ENCODE data around the gene DSCAML1. TPM values are rescaled to one million over a fixed set of nuclear protein-coding genes. Genes with fewer than 3 reads are reported as not detected.

Gene DSCAML1
- not detected for total RNA-seq (2021; fragmentation: NEBNext Ultra II Directional; extraction: Animal tissue kit (Norgen Biotek cat#: 25700))
- long read RNA-seq, result 0 reads

DNA sequence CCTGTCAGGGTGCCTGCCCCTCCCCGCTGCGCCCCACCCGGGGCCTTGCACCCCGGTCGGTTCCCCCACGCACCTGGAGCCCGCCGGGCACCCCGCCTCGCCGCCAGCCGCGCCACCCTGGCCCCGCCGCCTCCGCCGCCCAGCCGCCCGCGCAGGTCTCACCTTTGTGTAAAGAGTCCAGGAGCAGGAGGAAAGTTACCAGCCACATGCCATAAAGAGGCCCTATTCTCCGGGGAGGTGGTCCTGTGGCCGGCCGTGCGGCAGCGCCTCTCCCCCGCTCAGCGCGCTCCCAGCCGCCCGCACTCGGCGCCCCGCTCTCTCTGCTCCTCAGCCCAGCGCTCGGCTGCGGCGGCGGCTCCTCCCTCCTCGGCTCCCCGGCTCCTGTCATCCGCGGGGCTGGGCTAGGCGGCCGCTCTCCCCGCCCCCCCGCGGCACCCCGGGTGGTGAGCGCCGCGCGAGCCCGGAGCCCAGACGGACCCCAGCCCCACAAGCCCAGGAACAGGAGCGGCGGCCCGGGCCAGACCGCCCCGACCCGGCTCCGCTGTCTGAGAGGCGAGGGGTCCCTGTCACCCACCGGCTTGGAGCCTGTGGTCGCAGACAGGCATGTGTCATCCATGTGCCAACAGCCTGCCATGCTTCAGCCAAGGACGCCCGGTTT lies at the start of gene DSCAML1:
TSS of gene DSCAML1 (minus strand) at position 345 of the 658 bp plus-strand sequence. CDS start at position 208, 137 bp downstream.
- DNase-seq, result no peak
- no peaks in the 10 kb centered on the region for H3K36me3 Mint-ChIP-seq (ENCODE audit: low read depth)
- no peaks in the 10 kb centered on the region for H3K9me3 Mint-ChIP-seq

GRCh38 chr11:117843666-117844484 lies 46.9 kb upstream of the DSCAML1 start:
- H3K36me3 Mint-ChIP-seq (ENCODE audit: low read depth), result no peaks in the 10 kb centered on the region
- H3K4me1 Mint-ChIP-seq (ENCODE audit: low read depth), result no peaks in the 10 kb centered on the region
- H3K27ac Mint-ChIP-seq, result no peak overlapping the region
- H3K4me3 Mint-ChIP-seq, result no peak overlapping the region
- no peaks in the 10 kb centered on the region for H3K9me3 Mint-ChIP-seq
- TF ChIP-seq, protein P1, sequence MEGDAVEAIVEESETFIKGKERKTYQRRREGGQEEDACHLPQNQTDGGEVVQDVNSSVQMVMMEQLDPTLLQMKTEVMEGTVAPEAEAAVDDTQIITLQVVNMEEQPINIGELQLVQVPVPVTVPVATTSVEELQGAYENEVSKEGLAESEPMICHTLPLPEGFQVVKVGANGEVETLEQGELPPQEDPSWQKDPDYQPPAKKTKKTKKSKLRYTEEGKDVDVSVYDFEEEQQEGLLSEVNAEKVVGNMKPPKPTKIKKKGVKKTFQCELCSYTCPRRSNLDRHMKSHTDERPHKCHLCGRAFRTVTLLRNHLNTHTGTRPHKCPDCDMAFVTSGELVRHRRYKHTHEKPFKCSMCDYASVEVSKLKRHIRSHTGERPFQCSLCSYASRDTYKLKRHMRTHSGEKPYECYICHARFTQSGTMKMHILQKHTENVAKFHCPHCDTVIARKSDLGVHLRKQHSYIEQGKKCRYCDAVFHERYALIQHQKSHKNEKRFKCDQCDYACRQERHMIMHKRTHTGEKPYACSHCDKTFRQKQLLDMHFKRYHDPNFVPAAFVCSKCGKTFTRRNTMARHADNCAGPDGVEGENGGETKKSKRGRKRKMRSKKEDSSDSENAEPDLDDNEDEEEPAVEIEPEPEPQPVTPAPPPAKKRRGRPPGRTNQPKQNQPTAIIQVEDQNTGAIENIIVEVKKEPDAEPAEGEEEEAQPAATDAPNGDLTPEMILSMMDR (IDR thresholded peaks at IDR 0.05), result peak; percentile 99
- peak; percentile 36 for DNase-seq
- peaks cover 19% of the 10 kb centered on the region for H3K27me3 Mint-ChIP-seq (ENCODE audit: insufficient read depth)

More for the DNA sequence above, at the start of gene DSCAML1:
- Mint-ChIP-seq H3K27ac (no peak within 1 kb of the TSS), H3K27me3 (ENCODE audit: insufficient read depth) (peaks cover 43% of the 10 kb centered on the region), H3K4me1 (ENCODE audit: low read depth) (no peaks in the 10 kb centered on the region), H3K4me3 (no peak within 1 kb of the TSS)
- TF ChIP-seq, protein P1 (IDR thresholded peaks at IDR 0.05), result no peak

DNA sequence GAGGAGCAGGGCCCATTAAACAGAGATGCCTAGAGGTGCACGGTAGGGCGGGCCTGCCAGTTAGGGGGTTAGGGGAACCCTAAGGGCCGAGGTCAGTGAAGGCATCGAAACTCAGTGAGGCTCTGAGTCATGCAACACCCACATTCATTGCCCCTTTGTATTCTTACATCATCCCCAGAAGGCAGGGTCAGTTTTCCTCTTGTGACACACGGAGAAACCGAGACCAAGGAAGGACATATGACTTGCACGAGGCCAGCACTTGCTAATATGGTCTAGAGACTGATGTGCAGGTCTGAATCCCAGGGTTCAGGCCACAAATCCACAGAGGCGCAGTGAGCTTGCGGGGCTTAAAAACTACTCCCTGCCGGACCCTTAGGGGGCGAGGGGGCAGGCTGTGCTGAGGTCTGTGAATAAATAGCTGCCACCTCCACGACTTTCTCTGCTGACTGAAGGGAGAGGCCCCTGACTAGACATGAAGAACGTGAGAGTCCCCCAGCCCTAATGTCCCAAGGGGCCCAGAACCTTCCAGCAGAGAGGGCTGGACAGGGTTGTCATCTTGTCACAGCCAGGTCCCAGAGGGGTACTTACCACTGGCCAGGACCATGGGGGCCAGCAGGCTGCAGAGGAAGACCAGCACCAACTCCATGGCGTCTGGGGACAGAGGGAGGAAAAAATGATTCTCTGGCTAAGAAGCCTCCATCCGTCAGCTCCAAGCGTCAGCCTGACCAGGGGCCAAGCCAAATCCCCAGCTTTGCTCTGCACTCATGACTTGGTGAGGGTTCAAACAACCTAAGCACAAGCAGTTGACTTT lies 45.3 kb upstream of the DSCAML1 start:
- DNase-seq, result no peak
- no peaks in the 10 kb centered on the region for H3K4me1 Mint-ChIP-seq (ENCODE audit: low read depth)
- H3K36me3 Mint-ChIP-seq (ENCODE audit: low read depth), result no peaks in the 10 kb centered on the region
- TF ChIP-seq, protein P1 (IDR thresholded peaks at IDR 0.05), result no peak
- no peak overlapping the region for H3K4me3 Mint-ChIP-seq
- no peaks in the 10 kb centered on the region for H3K9me3 Mint-ChIP-seq
- peaks cover 29% of the 10 kb centered on the region for H3K27me3 Mint-ChIP-seq (ENCODE audit: insufficient read depth)
- no peak overlapping the region for H3K27ac Mint-ChIP-seq

DNA sequence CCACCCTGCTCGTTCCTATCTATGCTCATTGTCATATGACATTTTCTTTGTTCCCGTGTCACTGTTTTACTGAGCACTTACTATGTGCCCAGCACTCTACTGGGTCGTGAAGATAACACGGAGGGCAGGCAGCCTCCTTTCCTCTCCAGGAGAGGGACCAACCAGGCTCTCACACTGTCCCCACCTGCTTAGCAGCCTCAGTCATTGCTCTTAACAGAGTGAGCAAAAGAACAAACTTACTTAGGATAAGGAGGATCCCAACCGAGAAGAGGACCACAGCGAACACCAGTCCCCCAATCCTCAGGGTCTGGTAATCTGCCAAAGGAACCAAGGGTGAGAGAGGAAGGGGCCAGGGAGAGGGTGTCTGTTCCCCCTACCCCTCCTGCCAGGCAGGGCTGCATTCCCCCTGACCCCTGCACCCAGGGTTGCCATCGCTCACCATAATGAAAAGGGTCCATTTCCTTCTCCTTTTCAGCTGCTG lies 44.6 kb upstream of the DSCAML1 start:
- Mint-ChIP-seq H3K27ac (no peak overlapping the region), H3K9me3 (no peaks in the 10 kb centered on the region), H3K27me3 (ENCODE audit: insufficient read depth) (peaks cover 31% of the 10 kb centered on the region), H3K36me3 (ENCODE audit: low read depth) (no peaks in the 10 kb centered on the region), H3K4me3 (no peak overlapping the region), H3K4me1 (ENCODE audit: low read depth) (no peaks in the 10 kb centered on the region)
- TF ChIP-seq, protein P1 (IDR thresholded peaks at IDR 0.05), result no peak
- DNase-seq, result no peak

- no peaks in the 10 kb centered on the region for H3K9me3 Mint-ChIP-seq
- H3K4me1 Mint-ChIP-seq (ENCODE audit: low read depth), result no peaks in the 10 kb centered on the region
Observed at GRCh38 chr11:117840881-117841550, 44.0 kb upstream of the DSCAML1 start.

More at GRCh38 chr11:117840881-117841550, 44.0 kb upstream of the DSCAML1 start:
- TF ChIP-seq, protein P1 (IDR thresholded peaks at IDR 0.05), result no peak
- Mint-ChIP-seq H3K36me3 (ENCODE audit: low read depth) (no peaks in the 10 kb centered on the region), H3K4me3 (no peak overlapping the region), H3K27me3 (ENCODE audit: insufficient read depth) (peaks cover 36% of the 10 kb centered on the region), H3K27ac (no peak overlapping the region)
- no peak for DNase-seq
